ENCODE data around the gene DGCR6. TPM values are rescaled to one million over a fixed set of nuclear protein-coding genes. Genes with fewer than 3 reads are reported as not detected.
"Not testable (repeated sequence)": the region's sequence is repeated elsewhere in the genome, so short reads cannot be mapped to it uniquely, and the experiment has no call there.

DGCR6 gene
- total and polyA plus RNA-seq, 9 donors = 22.5 to 89.9 (median 71.9) TPM

- H3K36me3 ChIP-seq (ENCODE audit: control insufficient read depth, insufficient read depth, low read length); DNase-seq; H3K4me3 ChIP-seq (ENCODE audit: low read length); H3K27ac ChIP-seq (ENCODE audit: low read length); H3K4me1 ChIP-seq (ENCODE audit: control insufficient read depth, insufficient read depth, low read length); H3K9me3 ChIP-seq (replicated peaks; ENCODE audit: control insufficient read depth, low read depth, low read length); H3K27me3 ChIP-seq (ENCODE audit: control insufficient read depth, insufficient read depth, low read length): not testable (repeated sequence)
- no CpG with 5 or more reads among the region's 7 CpGs for WGBS (ENCODE audit: insufficient coverage)
Measured at GRCh38 chr22:18896037-18896657, 10.0 kb upstream of the DGCR6 start.

- H3K27ac ChIP-seq (ENCODE audit: low read length); H3K27me3 ChIP-seq (ENCODE audit: control insufficient read depth, insufficient read depth, low read length); H3K36me3 ChIP-seq (ENCODE audit: control insufficient read depth, insufficient read depth, low read length); H3K4me1 ChIP-seq (ENCODE audit: control insufficient read depth, insufficient read depth, low read length); H3K4me3 ChIP-seq (ENCODE audit: low read length); H3K9me3 ChIP-seq (replicated peaks; ENCODE audit: control insufficient read depth, low read depth, low read length); DNase-seq: not testable (repeated sequence)
- no CpG with 5 or more reads among the region's 36 CpGs for WGBS (ENCODE audit: insufficient coverage)
Measured at GRCh38 chr22:18906410-18906745, 258 bp downstream of the DGCR6 start.

- Histone ChIP-seq H3K27me3 (ENCODE audit: control insufficient read depth, insufficient read depth, low read length) (no peaks in the 10 kb centered on the region), H3K9me3 (replicated peaks; ENCODE audit: control insufficient read depth, low read depth, low read length) (no peaks in the 10 kb centered on the region), H3K36me3 (ENCODE audit: control insufficient read depth, insufficient read depth, low read length) (no peaks in the 10 kb centered on the region), H3K4me3 (ENCODE audit: low read length) (no peak overlapping the region), H3K27ac (ENCODE audit: low read length) (no peak overlapping the region), H3K4me1 (ENCODE audit: control insufficient read depth, insufficient read depth, low read length) (no peaks in the 10 kb centered on the region)
- no CpG with 5 or more reads among the region's 13 CpGs for WGBS (ENCODE audit: insufficient coverage)
- DNase-seq = no peak
Measured at GRCh38 chr22:18906896-18907295, 776 bp downstream of the DGCR6 start.

GRCh38 chr22:18909556-18909955 is 3.4 kb downstream of the DGCR6 start:
- H3K4me3 ChIP-seq (ENCODE audit: low read length) = no peak overlapping the region
- H3K9me3 ChIP-seq (replicated peaks; ENCODE audit: control insufficient read depth, low read depth, low read length) = no peaks in the 10 kb centered on the region
- H3K4me1 ChIP-seq (ENCODE audit: control insufficient read depth, insufficient read depth, low read length) = no peaks in the 10 kb centered on the region
- no CpG with 5 or more reads among the region's 5 CpGs for WGBS (ENCODE audit: insufficient coverage)
- H3K36me3 ChIP-seq (ENCODE audit: control insufficient read depth, insufficient read depth, low read length) = no peaks in the 10 kb centered on the region
- no peak for DNase-seq
- no peak overlapping the region for H3K27ac ChIP-seq (ENCODE audit: low read length)
- no peaks in the 10 kb centered on the region for H3K27me3 ChIP-seq (ENCODE audit: control insufficient read depth, insufficient read depth, low read length)

GRCh38 chr22:18911535-18911934 is 5.4 kb downstream of the DGCR6 start:
- not testable (repeated sequence) for H3K27ac ChIP-seq (ENCODE audit: low read length); DNase-seq; H3K27me3 ChIP-seq (ENCODE audit: control insufficient read depth, insufficient read depth, low read length); H3K36me3 ChIP-seq (ENCODE audit: control insufficient read depth, insufficient read depth, low read length); H3K4me3 ChIP-seq (ENCODE audit: low read length); H3K9me3 ChIP-seq (replicated peaks; ENCODE audit: control insufficient read depth, low read depth, low read length); H3K4me1 ChIP-seq (ENCODE audit: control insufficient read depth, insufficient read depth, low read length)
- no CpG with 5 or more reads among the region's 2 CpGs for WGBS (ENCODE audit: insufficient coverage)

GRCh38 chr22:18912264-18912946 is 6.3 kb downstream of the DGCR6 start:
- H3K27ac ChIP-seq (ENCODE audit: low read length); H3K9me3 ChIP-seq (replicated peaks; ENCODE audit: control insufficient read depth, low read depth, low read length); H3K4me1 ChIP-seq (ENCODE audit: control insufficient read depth, insufficient read depth, low read length); DNase-seq; H3K36me3 ChIP-seq (ENCODE audit: control insufficient read depth, insufficient read depth, low read length); H3K4me3 ChIP-seq (ENCODE audit: low read length); H3K27me3 ChIP-seq (ENCODE audit: control insufficient read depth, insufficient read depth, low read length): not testable (repeated sequence)
- no CpG with 5 or more reads among the region's 10 CpGs for WGBS (ENCODE audit: insufficient coverage)

- H3K4me3 ChIP-seq (ENCODE audit: low read length); H3K9me3 ChIP-seq (replicated peaks; ENCODE audit: control insufficient read depth, low read depth, low read length); H3K27ac ChIP-seq (ENCODE audit: low read length); H3K4me1 ChIP-seq (ENCODE audit: control insufficient read depth, insufficient read depth, low read length); H3K27me3 ChIP-seq (ENCODE audit: control insufficient read depth, insufficient read depth, low read length); H3K36me3 ChIP-seq (ENCODE audit: control insufficient read depth, insufficient read depth, low read length); DNase-seq: not testable (repeated sequence)
- no CpG with 5 or more reads among the region's 10 CpGs for WGBS (ENCODE audit: insufficient coverage)
Measured at GRCh38 chr22:18914558-18914957, 8.4 kb downstream of the DGCR6 start.

- not testable (repeated sequence) for H3K27ac ChIP-seq (ENCODE audit: low read length); H3K4me1 ChIP-seq (ENCODE audit: control insufficient read depth, insufficient read depth, low read length); H3K27me3 ChIP-seq (ENCODE audit: control insufficient read depth, insufficient read depth, low read length); DNase-seq; H3K9me3 ChIP-seq (replicated peaks; ENCODE audit: control insufficient read depth, low read depth, low read length); H3K4me3 ChIP-seq (ENCODE audit: low read length); H3K36me3 ChIP-seq (ENCODE audit: control insufficient read depth, insufficient read depth, low read length)
- WGBS (ENCODE audit: insufficient coverage) = no CpG with 5 or more reads among the region's 9 CpGs
Measured at GRCh38 chr22:18915550-18915949, 9.4 kb downstream of the DGCR6 start.

GRCh38 chr22:18917818-18918217 is 11.7 kb downstream of the DGCR6 start:
- WGBS (ENCODE audit: insufficient coverage) = no CpG with 5 or more reads among the region's 3 CpGs
- not testable (repeated sequence) for H3K4me1 ChIP-seq (ENCODE audit: control insufficient read depth, insufficient read depth, low read length)

GRCh38 chr22:18920257-18920902 is 14.3 kb downstream of the DGCR6 start:
- H3K27ac ChIP-seq (ENCODE audit: low read length); DNase-seq; H3K4me3 ChIP-seq (ENCODE audit: low read length); H3K9me3 ChIP-seq (replicated peaks; ENCODE audit: control insufficient read depth, low read depth, low read length); H3K36me3 ChIP-seq (ENCODE audit: control insufficient read depth, insufficient read depth, low read length); H3K27me3 ChIP-seq (ENCODE audit: control insufficient read depth, insufficient read depth, low read length); H3K4me1 ChIP-seq (ENCODE audit: control insufficient read depth, insufficient read depth, low read length): not testable (repeated sequence)
- no CpG with 5 or more reads among the region's 12 CpGs for WGBS (ENCODE audit: insufficient coverage)

More at GRCh38 chr22:18917818-18918217, 11.7 kb downstream of the DGCR6 start:
- not testable (repeated sequence) for DNase-seq; H3K4me3 ChIP-seq (ENCODE audit: low read length); H3K36me3 ChIP-seq (ENCODE audit: control insufficient read depth, insufficient read depth, low read length); H3K27ac ChIP-seq (ENCODE audit: low read length); H3K9me3 ChIP-seq (replicated peaks; ENCODE audit: control insufficient read depth, low read depth, low read length); H3K27me3 ChIP-seq (ENCODE audit: control insufficient read depth, insufficient read depth, low read length)
